HepG2 (cell line): Measurements from ENCODE around the gene LENG1. TPM values are rescaled to one million over a fixed set of nuclear protein-coding genes. Genes with fewer than 3 reads are reported as not detected.
A peak's percentile ranks its signal among the peaks of the same experiment; 100 is the strongest.

Experiments used
- ELF4 ChIP-seq: sonication (generic); formaldehyde crosslinking; IDR thresholded peaks from 2 replicates; pipeline ENCODE4 v1.5.0; 2020; ENCODE audit warnings: missing genetic modification reagents, mild to moderate bottlenecking, moderate library complexity, borderline replicate concordance
- ETS1 ChIP-seq: sonication (generic); formaldehyde crosslinking; IDR thresholded peaks from 2 replicates; pipeline ENCODE4 v1.4.0; 2020; ENCODE audit warnings: missing genetic modification reagents
- FOXP1 ChIP-seq, 2 experiments: fragments of 450-650 bp in 1 of 2; IDR thresholded peaks; 2 replicates each; pipeline ENCODE4 v1.6.1; 2017 to 2018; ENCODE audit warnings: antibody characterized with exemption in 1 of 2
- KDM2A ChIP-seq: sonication (generic); formaldehyde crosslinking; IDR thresholded peaks from 2 replicates; pipeline ENCODE4 v1.4.0; 2020; ENCODE audit warnings: low read depth, missing genetic modification reagents, borderline replicate concordance
- KDM4B ChIP-seq: sonication (generic); formaldehyde crosslinking; IDR thresholded peaks from 2 replicates; pipeline ENCODE4 v1.4.0; 2020; ENCODE audit warnings: missing genetic modification reagents
- KLF11 ChIP-seq: IDR thresholded peaks from 2 replicates; pipeline ENCODE4 v1.6.1; 2016; ENCODE audit warnings: missing compliant biosample characterization
- NCOA5 ChIP-seq: sonication (generic); formaldehyde crosslinking; IDR thresholded peaks from 2 replicates; pipeline ENCODE4 v1.4.0; 2020; ENCODE audit warnings: missing genetic modification reagents
- NR2F6 ChIP-seq, 2 experiments: IDR thresholded peaks; 2 replicates each; pipeline ENCODE4 v1.6.1; 2016; ENCODE audit warnings: antibody characterized with exemption in 1 of 2, mild to moderate bottlenecking in 1 of 2
- PHF20 ChIP-seq: sonication (generic); formaldehyde crosslinking; IDR thresholded peaks from 2 replicates; pipeline ENCODE4 v1.5.0; 2020; ENCODE audit warnings: mild to moderate bottlenecking, missing genetic modification reagents
- RELA ChIP-seq: sonication (generic); formaldehyde crosslinking; IDR thresholded peaks from 2 replicates; pipeline ENCODE4 v1.4.0; 2020; ENCODE audit warnings: missing genetic modification reagents
- TEF ChIP-seq: sonication (generic); formaldehyde crosslinking; IDR thresholded peaks from 2 replicates; pipeline ENCODE4 v1.5.0; 2020; ENCODE audit warnings: missing genetic modification reagents
- TMF1 ChIP-seq: sonication (generic); formaldehyde crosslinking; IDR thresholded peaks from 2 replicates; pipeline ENCODE4 v1.8.1; 2022; ENCODE audit warnings: low read depth, missing genetic modification reagents
- ZBTB49 ChIP-seq: sonication (generic); formaldehyde crosslinking; IDR thresholded peaks from 2 replicates; pipeline ENCODE4 v1.4.0; 2020; ENCODE audit warnings: missing genetic modification reagents, borderline replicate concordance
- ZNF446 ChIP-seq: sonication (generic); formaldehyde crosslinking; IDR thresholded peaks from 2 replicates; pipeline ENCODE4 v1.5.0; 2020; ENCODE audit warnings: mild to moderate bottlenecking, missing genetic modification reagents
- polyA plus RNA-seq, 8 experiments: library from polyadenylated mRNA; depleted of rRNA in 3 of 8; stranded (reverse) in 7 of 8; unstranded in 1 of 8; fragments of >200 nt; fragmentation: Illumina TruSeq in 4 of 8; extraction: Trizol in 4 of 8; gene quantifications; 2 replicates each; pipeline versions ENCODE4 v1.2.1 to v1.2.3, GENCODE V29; 2011 to 2016; ENCODE audit warnings: low read depth in 4 of 8, missing spikeins in 1 of 8, mixed read lengths in 1 of 8; ENCODE audit not compliant: insufficient read depth in 1 of 8
- total RNA-seq, 5 experiments: library from RNA; depleted of rRNA; stranded (reverse); fragments of >200 nt; fragmentation: Illumina TruSeq; extraction: Trizol; gene quantifications; 2 replicates each; pipeline ENCODE4 v1.2.3, GENCODE V29; 2016; ENCODE audit warnings: low read depth in 1 of 5
- TF ChIP-seq, protein P1 (sequence below): sonication (generic); formaldehyde crosslinking; IDR thresholded peaks from 2 replicates; pipeline ENCODE4 v1.4.0; 2020; ENCODE audit warnings: mild to moderate bottlenecking, missing genetic modification reagents
- TF ChIP-seq, protein P2 (sequence below): IDR thresholded peaks from 2 replicates; pipeline ENCODE4 v1.6.1; 2016; ENCODE audit warnings: missing genetic modification reagents, missing compliant biosample characterization
- TF ChIP-seq, protein P3 (sequence below): conservative IDR thresholded peaks from 2 replicates; pipeline ENCODE4 v1.6.1; 2018; ENCODE audit warnings: missing genetic modification reagents
- TF ChIP-seq, protein P4 (sequence below): sonication (generic); formaldehyde crosslinking; conservative IDR thresholded peaks from 2 replicates; pipeline ENCODE4 v1.8.1; 2023; ENCODE audit warnings: missing genetic modification reagents

LENG1 gene
- total and polyA plus RNA-seq, 2 of the 13 experiments (the other 11 are each of a cell fraction or from before 2014, with no cell fraction given) = 1.8 to 3.8 TPM

DNA sequence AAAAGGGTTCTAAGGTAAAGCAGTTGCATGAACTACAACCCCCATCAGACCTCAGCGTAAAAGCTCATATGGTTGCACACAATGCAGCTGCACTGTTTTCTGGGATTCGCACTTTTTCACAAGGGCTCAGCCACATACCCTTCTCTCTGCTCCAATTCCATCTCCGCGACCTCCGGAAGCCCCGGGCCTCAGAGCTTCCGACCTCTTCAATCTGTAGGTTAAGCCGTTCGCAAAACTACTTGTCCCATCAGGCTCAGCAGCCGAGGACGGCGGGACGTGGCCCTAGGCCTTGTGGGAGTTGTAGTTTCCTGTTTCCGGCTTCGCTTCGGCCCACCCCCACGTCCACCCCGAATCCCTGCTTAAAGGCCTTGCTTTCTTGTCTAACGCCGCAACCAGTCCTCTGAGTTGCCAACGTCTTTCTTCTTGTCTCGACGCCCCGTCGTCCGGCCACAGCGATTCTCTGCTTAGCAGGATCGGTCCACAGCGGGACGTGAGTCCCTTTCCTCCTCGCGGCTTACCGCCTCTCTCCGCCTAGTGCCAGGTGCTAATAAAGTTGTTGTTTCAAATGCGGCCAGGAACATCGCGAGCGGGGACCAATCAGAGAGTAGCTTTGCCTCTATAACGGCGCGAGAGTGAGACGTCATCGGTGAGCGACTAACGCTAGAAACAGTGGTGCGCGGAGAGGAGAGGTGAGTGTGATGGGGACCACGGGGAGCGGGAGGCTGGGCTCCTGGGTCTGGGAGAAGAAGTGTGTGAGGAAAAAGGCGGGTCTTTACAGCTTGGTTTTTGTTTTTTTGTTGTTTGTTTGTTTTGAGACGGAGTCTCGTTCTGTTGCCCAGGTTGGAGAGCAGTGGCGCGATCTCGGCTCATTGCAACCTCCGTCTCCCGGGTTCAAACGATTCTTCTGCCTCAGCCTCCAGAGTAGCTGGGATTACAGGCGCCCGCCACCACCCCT lies 44.1 kb downstream of the LENG1 start, which contains the start of the genes PRPF31 and TFPT (continued):
- TF ChIP-seq NCOA5 (no peak), KDM4B (CRISPR knock-in tag) (peak; percentile 67; the same call in 1 of the 2 replicates), ZNF446 (CRISPR knock-in tag) (no peak), ZBTB49 (CRISPR knock-in tag) (no peak), TEF (CRISPR knock-in tag) (no peak), KLF11 (peak; percentile 91; the same call in 1 of the 2 replicates), RELA (CRISPR knock-in tag) (no peak), NR2F6 (IDR thresholded peaks at IDR 0.05) (no peak; the same call in 1 of the 2 replicates), NR2F6 (CRISPR knock-in tag; IDR thresholded peaks at IDR 0.05) (peak; percentile 43; the same call in 1 of the 2 replicates), KDM2A (CRISPR knock-in tag) (peak; percentile 100), TMF1 (CRISPR knock-in tag) (no peak), FOXP1 (IDR thresholded peaks at IDR 0.05) (no peak), FOXP1 (CRISPR knock-in tag; IDR thresholded peaks at IDR 0.05) (no peak; the same call in 1 of the 2 replicates), PHF20 (CRISPR knock-in tag) (peak; percentile 99), ELF4 (no peak), ETS1 (CRISPR knock-in tag) (no peak)
- TF ChIP-seq, protein P1, sequence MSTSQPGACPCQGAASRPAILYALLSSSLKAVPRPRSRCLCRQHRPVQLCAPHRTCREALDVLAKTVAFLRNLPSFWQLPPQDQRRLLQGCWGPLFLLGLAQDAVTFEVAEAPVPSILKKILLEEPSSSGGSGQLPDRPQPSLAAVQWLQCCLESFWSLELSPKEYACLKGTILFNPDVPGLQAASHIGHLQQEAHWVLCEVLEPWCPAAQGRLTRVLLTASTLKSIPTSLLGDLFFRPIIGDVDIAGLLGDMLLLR = no peak
- TF ChIP-seq, protein P2, sequence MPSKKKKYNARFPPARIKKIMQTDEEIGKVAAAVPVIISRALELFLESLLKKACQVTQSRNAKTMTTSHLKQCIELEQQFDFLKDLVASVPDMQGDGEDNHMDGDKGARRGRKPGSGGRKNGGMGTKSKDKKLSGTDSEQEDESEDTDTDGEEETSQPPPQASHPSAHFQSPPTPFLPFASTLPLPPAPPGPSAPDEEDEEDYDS (CRISPR knock-in tag) = peak; percentile 55; the same call in 1 of the 2 replicates
- TF ChIP-seq, protein P3, sequence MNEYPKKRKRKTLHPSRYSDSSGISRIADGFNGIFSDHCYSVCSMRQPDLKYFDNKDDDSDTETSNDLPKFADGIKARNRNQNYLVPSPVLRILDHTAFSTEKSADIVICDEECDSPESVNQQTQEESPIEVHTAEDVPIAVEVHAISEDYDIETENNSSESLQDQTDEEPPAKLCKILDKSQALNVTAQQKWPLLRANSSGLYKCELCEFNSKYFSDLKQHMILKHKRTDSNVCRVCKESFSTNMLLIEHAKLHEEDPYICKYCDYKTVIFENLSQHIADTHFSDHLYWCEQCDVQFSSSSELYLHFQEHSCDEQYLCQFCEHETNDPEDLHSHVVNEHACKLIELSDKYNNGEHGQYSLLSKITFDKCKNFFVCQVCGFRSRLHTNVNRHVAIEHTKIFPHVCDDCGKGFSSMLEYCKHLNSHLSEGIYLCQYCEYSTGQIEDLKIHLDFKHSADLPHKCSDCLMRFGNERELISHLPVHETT (CRISPR knock-in tag) = peak; percentile 86
- TF ChIP-seq, protein P4, sequence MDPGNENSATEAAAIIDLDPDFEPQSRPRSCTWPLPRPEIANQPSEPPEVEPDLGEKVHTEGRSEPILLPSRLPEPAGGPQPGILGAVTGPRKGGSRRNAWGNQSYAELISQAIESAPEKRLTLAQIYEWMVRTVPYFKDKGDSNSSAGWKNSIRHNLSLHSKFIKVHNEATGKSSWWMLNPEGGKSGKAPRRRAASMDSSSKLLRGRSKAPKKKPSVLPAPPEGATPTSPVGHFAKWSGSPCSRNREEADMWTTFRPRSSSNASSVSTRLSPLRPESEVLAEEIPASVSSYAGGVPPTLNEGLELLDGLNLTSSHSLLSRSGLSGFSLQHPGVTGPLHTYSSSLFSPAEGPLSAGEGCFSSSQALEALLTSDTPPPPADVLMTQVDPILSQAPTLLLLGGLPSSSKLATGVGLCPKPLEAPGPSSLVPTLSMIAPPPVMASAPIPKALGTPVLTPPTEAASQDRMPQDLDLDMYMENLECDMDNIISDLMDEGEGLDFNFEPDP (CRISPR knock-in tag) = no peak
